Measurements from ENCODE around the gene SPAG16.

GRCh38 chr2:214311031-214311533 lies 1026.8 kb downstream of the SPAG16 start:
- TF ChIP-seq GATA2 (IDR thresholded peaks at IDR 0.05; ENCODE audit: low read depth, low read length) (no peak), GATA3 (IDR thresholded peaks at IDR 0.05; ENCODE audit: low read depth, low read length) (no peak)

Data from SH-SY5Y (cell line).